ENCODE results near the gene TRIO.

- TF ChIP-seq CTCF (IDR thresholded peaks at IDR 0.05; ENCODE audit: extremely low read depth in 1 of 2, insufficient read depth in 1 of 2, low read depth in 1 of 2, low read length in 2 of 2) (no peak), MAX (IDR thresholded peaks at IDR 0.05; ENCODE audit: insufficient read depth, insufficient read length) (no peak), POLR2AphosphoS5 (IDR thresholded peaks at IDR 0.05; ENCODE audit: insufficient read depth, low read depth, low read length) (no peak)
Measured at GRCh38 chr5:14134771-14135170, 8.4 kb upstream of the TRIO start.
